Measurements from ENCODE around the gene PLA2G2D.

Gene PLA2G2D

GRCh38 chr1:20083178-20083944, 36.0 kb downstream of the PLA2G2D start:
- no peak for DNase-seq

GRCh38 chr1:20082772-20083171, 36.6 kb downstream of the PLA2G2D start:
- DNase-seq, result no peak

GRCh38 chr1:20081353-20081810, 38.0 kb downstream of the PLA2G2D start:
- DNase-seq, result no peak

GRCh38 chr1:20080441-20081352, 38.6 kb downstream of the PLA2G2D start:
- peak; percentile 25 for DNase-seq

- no peak for DNase-seq
Observed at GRCh38 chr1:20079661-20080305, 39.6 kb downstream of the PLA2G2D start.

- DNase-seq, result no peak
Observed at GRCh38 chr1:20078711-20079110, 40.6 kb downstream of the PLA2G2D start.

- DNase-seq, result no peak
Observed at GRCh38 chr1:20078171-20078651, 41.1 kb downstream of the PLA2G2D start.

GRCh38 chr1:20076710-20077461, 42.5 kb downstream of the PLA2G2D start:
- DNase-seq, result no peak

- no peak for DNase-seq
Observed at GRCh38 chr1:20076223-20076622, 43.1 kb downstream of the PLA2G2D start.

- DNase-seq, result no peak
Observed at GRCh38 chr1:20075345-20075744, 44.0 kb downstream of the PLA2G2D start.

GRCh38 chr1:20074725-20075171, 44.6 kb downstream of the PLA2G2D start:
- no peak for DNase-seq

- DNase-seq, result no peak
Observed at GRCh38 chr1:20074055-20074724, 45.1 kb downstream of the PLA2G2D start.

GRCh38 chr1:20073256-20073655, 46.1 kb downstream of the PLA2G2D start:
- no peak for DNase-seq

GRCh38 chr1:20072771-20073170, 46.6 kb downstream of the PLA2G2D start:
- no peak for DNase-seq

GRCh38 chr1:20071416-20071815, 47.9 kb downstream of the PLA2G2D start:
- no peak for DNase-seq

- DNase-seq, result no peak
Observed at GRCh38 chr1:20070357-20070756, 49.0 kb downstream of the PLA2G2D start.

GRCh38 chr1:20069874-20070273, 49.5 kb downstream of the PLA2G2D start, which contains the start of gene PLA2G5:
PLA2G5 (plus strand) TSS chr1:20070194; CDS start chr1:20084831, 14,637 bp downstream.
- DNase-seq, result no peak

- no peak for DNase-seq
Observed at GRCh38 chr1:20068722-20069121, 50.6 kb downstream of the PLA2G2D start.

- peak; percentile 55 for DNase-seq
Observed at GRCh38 chr1:20063861-20064292, 55.5 kb downstream of the PLA2G2D start.
